Heart left ventricle (tissue), 16 donors: ENCODE results near the gene HDAC4. TPM values are rescaled to one million over a fixed set of nuclear protein-coding genes. Genes with fewer than 3 reads are reported as not detected.

Experiments
- ATAC-seq, 4 donors: fragments of 200-7000 bp; cut with Tn5 transposase; one replicate each; pipeline ENCODE4 v1.9.1; 2020 to 2022; ENCODE audit warnings: moderate library complexity in 4 of 4, mild to moderate bottlenecking in 3 of 4, moderate number of reproducible peaks in 1 of 4
- DNase-seq, 5 donors: peaks; one replicate each; pipeline ENCODE4 v3.0.0-alpha.2; 2020
- H3K27ac ChIP-seq, 12 donors: fragments of 200-600 bp; sonication (generic) in 4 of 12; one replicate each; pipeline versions ENCODE4 v1.5.0 to v1.8.0; 2016 to 2022; ENCODE audit warnings: mild to moderate bottlenecking in 2 of 12
- H3K27me3 ChIP-seq, 9 donors: fragments of 200-600 bp; sonication (generic) in 2 of 9; one replicate each; pipeline versions ENCODE4 v1.5.1 to v1.8.0; 2016 to 2022; ENCODE audit warnings: mild to moderate bottlenecking in 3 of 9
- H3K36me3 ChIP-seq, 9 donors: fragments of 200-600 bp; sonication (generic) in 2 of 9; one replicate each; pipeline versions ENCODE4 v1.5.0 to v1.8.0; 2018 to 2022; ENCODE audit warnings: mild to moderate bottlenecking in 2 of 9
- H3K4me1 ChIP-seq, 12 donors: fragments of 200-600 bp; sonication (generic) in 4 of 12; one replicate each; pipeline versions ENCODE4 v1.5.0 to v1.8.0; 2016 to 2022; ENCODE audit warnings: mild to moderate bottlenecking in 3 of 12
- H3K4me3 ChIP-seq, 12 donors: fragments of 200-600 bp; sonication (generic) in 4 of 12; one replicate each; pipeline versions ENCODE4 v1.5.0 to v1.8.0; 2017 to 2022; ENCODE audit warnings: mild to moderate bottlenecking in 9 of 12, moderate library complexity in 4 of 12
- H3K9me3 ChIP-seq, 12 donors: fragments of 200-600 bp; sonication (generic) in 4 of 12; one replicate each; pipeline versions ENCODE4 v1.5.0 to v1.8.0; 2016 to 2022; ENCODE audit warnings: mild to moderate bottlenecking in 1 of 12
- POLR2A ChIP-seq, 2 donors: fragments of 450-650 bp; IDR thresholded peaks; one replicate each; pipeline ENCODE4 v1.6.1; 2017; ENCODE audit warnings: antibody characterized with exemption in 2 of 2, mild to moderate bottlenecking in 2 of 2, moderate library complexity in 2 of 2
- WGBS, 4 donors: extraction: QIAGEN DNeasy Blood & Tissue Kit in 2 of 4; methylation state at CpG; one replicate each; pipeline versions ENCODE4 v1.1.5 to v1.1.7; 2013 to 2018; 5-methylcytosine and 5-hydroxymethylcytosine counted together
- intact Hi-C, 10 donors: fragments of 100-400 bp; cut with DNase I; formaldehyde crosslinking; loops; one replicate each; pipeline versions ENCODE4 v1.11.1 to v1.14.2; 2022
- polyA plus RNA-seq, 2 donors: library from polyadenylated mRNA; stranded (reverse); fragments of 200-250 nt; gene quantifications; one replicate each; pipeline ENCODE4 v1.2.3, GENCODE V29; 2013
- total RNA-seq, 9 donors: library from RNA; depleted of rRNA in 2 of 9; stranded (reverse); fragments of >200 nt in 2 of 9; fragmentation: NEBNext Ultra II Directional in 3 of 9; extraction: Animal tissue kit (Norgen Biotek cat#: 25700) in 3 of 9; gene quantifications; one replicate each; pipeline versions ENCODE4 v1.1.0 to v1.2.4, GENCODE V29; 2016 to 2023
- TF ChIP-seq, protein P1 (sequence below), 12 donors: fragments of 200-600 bp; sonication (generic) in 4 of 12; IDR thresholded peaks; one replicate each; pipeline versions ENCODE4 v1.5.0 to v1.8.0; 2018 to 2022; ENCODE audit warnings: antibody characterized with exemption in 12 of 12, mild to moderate bottlenecking in 5 of 12
- donor health status: ischemic (EF 13 %, LVEDD 7.1; RV severe dilation, severe dysfunction).
- donor health status: healthy with polysubstance abuse.
- donor health status: DM: no; HTN: yes; CAD: no.
- donor health status: DM: no; HTN: no; CAD: no.
- donor health status: ischemic (EF 25% LVEDD 6.9; RV normal size, moderate dysfunction).
- donor health status: ischemic (EF 25% LVEDD 5.7; RV mildly dilated, moderate dysfunction).
- donor health status: healthy.
- donor health status: DM: yes; HTN: yes; CAD: no.
- donor health status: ischemic (EF 35%, LVEDD 5.7; RV mildly dilated, moderate dysfunction).
- donor health status: nonischemic (EF 11% LVEDD 7.7; RV severe dilation, severe dysfunction).
- donor health status: DM: yes; HTN: yes; CAD: no.
- donor health status: PGD.
- donor health status: ischemic (EF 29% LVEDD 5.4; RV normal size, mild dysfunction).
- donor health status: nonischemic (EF 23%, LVEDD 6.1; RV moderate dilation, normal function).

HDAC4 gene
- total and polyA plus RNA-seq, 11 donors: 13.9 to 37.6 (median 27.5) TPM

DNA sequence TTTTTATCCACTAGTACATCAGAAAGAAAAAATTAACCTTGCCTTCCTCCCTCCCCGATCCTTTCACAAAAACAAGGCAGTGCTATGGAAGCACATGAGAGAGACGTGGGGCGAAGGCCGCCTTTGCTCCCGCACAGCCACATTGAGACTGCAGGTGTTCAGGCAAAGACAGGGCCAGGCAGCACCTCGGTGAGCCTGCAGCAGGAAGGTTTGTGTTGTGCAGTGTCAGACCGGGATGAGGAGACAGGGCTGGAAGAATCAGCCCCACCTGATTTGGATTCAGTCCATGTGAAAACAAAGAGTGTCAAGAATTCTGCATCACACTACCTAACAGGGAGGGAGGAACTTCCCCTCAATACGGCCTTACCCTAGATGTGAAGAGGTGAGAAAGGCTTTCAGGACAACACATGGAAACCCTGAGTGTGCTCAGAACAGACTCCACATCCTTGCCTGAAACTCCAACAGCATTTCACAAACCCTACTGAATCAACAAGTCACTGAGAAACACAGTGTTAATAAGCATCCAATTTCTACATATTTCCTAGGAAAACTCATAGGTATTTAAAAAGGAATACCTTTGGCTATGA, 59.6 kb downstream of the HDAC4 start:
- no peak for TF ChIP-seq POLR2A (IDR thresholded peaks at IDR 0.05)
- TF ChIP-seq, protein P1, sequence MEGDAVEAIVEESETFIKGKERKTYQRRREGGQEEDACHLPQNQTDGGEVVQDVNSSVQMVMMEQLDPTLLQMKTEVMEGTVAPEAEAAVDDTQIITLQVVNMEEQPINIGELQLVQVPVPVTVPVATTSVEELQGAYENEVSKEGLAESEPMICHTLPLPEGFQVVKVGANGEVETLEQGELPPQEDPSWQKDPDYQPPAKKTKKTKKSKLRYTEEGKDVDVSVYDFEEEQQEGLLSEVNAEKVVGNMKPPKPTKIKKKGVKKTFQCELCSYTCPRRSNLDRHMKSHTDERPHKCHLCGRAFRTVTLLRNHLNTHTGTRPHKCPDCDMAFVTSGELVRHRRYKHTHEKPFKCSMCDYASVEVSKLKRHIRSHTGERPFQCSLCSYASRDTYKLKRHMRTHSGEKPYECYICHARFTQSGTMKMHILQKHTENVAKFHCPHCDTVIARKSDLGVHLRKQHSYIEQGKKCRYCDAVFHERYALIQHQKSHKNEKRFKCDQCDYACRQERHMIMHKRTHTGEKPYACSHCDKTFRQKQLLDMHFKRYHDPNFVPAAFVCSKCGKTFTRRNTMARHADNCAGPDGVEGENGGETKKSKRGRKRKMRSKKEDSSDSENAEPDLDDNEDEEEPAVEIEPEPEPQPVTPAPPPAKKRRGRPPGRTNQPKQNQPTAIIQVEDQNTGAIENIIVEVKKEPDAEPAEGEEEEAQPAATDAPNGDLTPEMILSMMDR (IDR thresholded peaks at IDR 0.05): no peak
- no peak overlapping the region for H3K4me3 ChIP-seq
- H3K36me3 ChIP-seq: no peaks in the 10 kb centered on the region
- H3K4me1 ChIP-seq: peaks cover 0 to 47% (median 11%) of the 10 kb centered on the region in 12 donors
- H3K27ac ChIP-seq: peak overlapping the region in 1 of 12 donors; percentile 92
- no peak for DNase-seq
- intact Hi-C loops: no loop called here
- no peaks in the 10 kb centered on the region for H3K27me3 ChIP-seq
- 72 to 87% (median 79%) methylated on average over 8 of the region's 8 CpGs for WGBS, 4 donors
- ATAC-seq: no peak
- H3K9me3 ChIP-seq: no peaks in the 10 kb centered on the region

DNA sequence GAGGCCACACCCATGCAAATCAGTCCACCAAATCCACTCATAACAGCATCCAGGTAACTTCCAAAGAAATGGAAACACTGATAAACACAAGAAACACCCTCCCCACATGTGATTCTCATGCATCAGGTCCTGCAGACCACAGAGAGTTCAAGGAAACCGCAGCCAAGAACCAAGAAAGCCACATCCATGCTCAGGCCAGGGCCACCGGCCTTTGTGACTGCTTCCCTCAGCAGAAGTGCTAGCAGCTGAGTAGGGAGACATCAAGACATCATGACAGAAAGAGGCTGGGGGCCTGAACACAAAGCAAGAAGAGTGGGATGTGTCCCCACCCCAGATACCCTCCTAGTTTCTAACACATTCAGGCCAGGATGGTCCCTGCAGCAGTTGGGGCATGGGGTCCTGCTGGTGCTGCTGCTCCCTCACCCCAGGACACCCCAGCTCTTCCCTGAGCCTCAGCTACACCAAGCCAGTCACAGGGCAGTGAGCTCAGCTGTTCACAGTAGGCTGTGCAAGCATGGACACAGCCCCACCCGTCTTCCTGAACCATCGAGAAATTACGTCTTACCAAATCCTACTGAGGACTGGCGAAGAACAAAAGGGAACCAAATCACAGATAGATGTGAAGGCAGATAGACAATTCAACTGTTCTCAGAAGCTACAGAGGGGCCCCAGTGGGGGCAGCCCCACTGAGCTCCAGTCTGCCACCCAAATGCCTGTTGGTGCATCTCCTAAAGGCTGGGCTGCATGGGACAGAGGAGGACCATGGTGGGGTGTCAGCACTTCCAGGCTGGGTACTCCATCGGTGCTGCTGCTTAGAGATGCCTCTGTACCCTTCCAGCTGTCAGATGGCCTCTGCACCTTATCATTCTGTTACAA, 60.9 kb downstream of the HDAC4 start:
- no peak overlapping the region for H3K4me3 ChIP-seq
- H3K4me1 ChIP-seq: peaks cover 0 to 42% (median 13%) of the 10 kb centered on the region in 12 donors
- no peak for TF ChIP-seq POLR2A (IDR thresholded peaks at IDR 0.05)
- TF ChIP-seq, protein P1 (IDR thresholded peaks at IDR 0.05): no peak
- no peaks in the 10 kb centered on the region for H3K36me3 ChIP-seq
- no peak for ATAC-seq
- intact Hi-C loops: no loop called here
- no peak for DNase-seq
- no peaks in the 10 kb centered on the region for H3K27me3 ChIP-seq
- H3K27ac ChIP-seq: peak overlapping the region in 1 of 12 donors; percentile 92
- H3K9me3 ChIP-seq: no peaks in the 10 kb centered on the region
- WGBS, 4 donors: 82 to 90% (median 89%) methylated on average over 6 to 7 of the region's 7 CpGs

DNA sequence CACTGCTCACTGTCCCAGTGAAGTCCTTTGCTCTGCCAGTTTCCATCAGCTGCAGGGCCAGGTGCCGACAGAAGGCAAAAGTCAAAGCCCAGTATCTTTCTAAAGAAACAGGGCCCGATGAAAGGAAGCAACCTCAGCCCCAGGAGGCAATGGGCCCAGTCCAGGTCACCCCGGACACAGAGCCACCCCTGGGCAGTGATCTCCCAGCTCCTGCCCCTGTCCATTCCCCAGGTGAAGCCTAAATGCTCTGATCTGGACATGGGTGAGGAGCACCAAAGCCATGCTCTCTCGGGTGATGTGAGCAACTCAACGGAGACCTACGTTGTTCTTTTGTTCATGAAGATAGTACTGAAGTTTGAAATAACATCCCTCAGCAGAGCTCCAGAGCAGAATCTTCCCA, 61.6 kb downstream of the HDAC4 start:
- intact Hi-C loops: no loop called here
- peak overlapping the region in 1 of 12 donors; percentile 92 for H3K27ac ChIP-seq
- H3K27me3 ChIP-seq: no peaks in the 10 kb centered on the region
- DNase-seq: no peak
- TF ChIP-seq, protein P1 (IDR thresholded peaks at IDR 0.05): no peak
- TF ChIP-seq POLR2A (IDR thresholded peaks at IDR 0.05): no peak
- H3K9me3 ChIP-seq: no peaks in the 10 kb centered on the region
- peaks cover 0 to 36% (median 11%) of the 10 kb centered on the region in 12 donors for H3K4me1 ChIP-seq
- no peak overlapping the region for H3K4me3 ChIP-seq
- no peak for ATAC-seq
- H3K36me3 ChIP-seq: no peaks in the 10 kb centered on the region
- WGBS, 4 donors: 64 to 84% (median 79%) methylated on average over 5 to 6 of the region's 6 CpGs

DNA sequence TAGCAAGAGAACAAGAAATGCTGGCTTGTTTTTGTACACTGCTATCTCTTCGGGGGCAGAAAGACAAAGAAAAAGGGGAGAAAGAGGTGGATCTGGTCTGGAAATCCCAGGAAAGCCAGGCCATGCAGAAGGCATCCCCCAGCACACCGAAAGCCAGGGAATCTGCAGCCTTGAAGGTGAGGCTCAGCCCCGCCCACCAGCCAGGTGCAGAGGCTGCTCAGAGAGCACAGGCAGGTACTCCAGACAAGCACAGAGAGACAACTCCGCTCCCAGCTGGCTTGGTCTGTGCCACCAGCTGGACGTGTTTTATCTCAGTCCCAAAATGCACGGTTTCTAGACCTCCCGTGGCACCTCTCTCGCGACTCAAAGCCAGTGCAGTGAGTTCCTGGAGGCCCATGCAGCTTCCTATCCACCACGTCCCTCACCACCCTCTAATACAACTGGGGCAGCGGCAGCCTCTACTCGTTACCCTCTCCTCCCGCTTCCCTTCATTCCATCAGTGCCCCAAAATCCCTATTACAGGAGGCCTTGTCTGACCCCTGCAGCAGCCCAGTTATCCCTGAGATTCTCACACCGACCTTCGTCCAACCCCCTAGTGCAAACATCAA, 62.8 kb downstream of the HDAC4 start:
- Histone ChIP-seq H3K27me3 (no peaks in the 10 kb centered on the region), H3K4me1 (peaks cover 0 to 36% (median 10%) of the 10 kb centered on the region in 12 donors), H3K9me3 (no peaks in the 10 kb centered on the region), H3K4me3 (no peak overlapping the region), H3K27ac (peak overlapping the region in 7 of 12 donors; percentile 2 to 92 (median 29)), H3K36me3 (no peaks in the 10 kb centered on the region)
- intact Hi-C loops: no loop called here
- no peak for DNase-seq
- ATAC-seq: peak in 1 of 4 donors; percentile 11
- 75 to 86% (median 83%) methylated on average over 15 of the region's 15 CpGs for WGBS, 4 donors
- no peak for TF ChIP-seq POLR2A (IDR thresholded peaks at IDR 0.05)
- TF ChIP-seq, protein P1 (IDR thresholded peaks at IDR 0.05): no peak
